WTC11 (cell line): ENCODE results near the gene ZNF592. TPM values are rescaled to one million over a fixed set of nuclear protein-coding genes. Genes with fewer than 3 reads are reported as not detected.

Experiments
- ATAC-seq: fragments of 200-7000 bp; cut with Tn5 transposase; 2 replicates; pipeline ENCODE4 v1.10.0; 2021; ENCODE audit warnings: mild to moderate bottlenecking, moderate library complexity
- CTCF ChIA-PET: fragments of 300-600 bp; sonication (Branson Sonifier 250); formaldehyde crosslinking; loops from one replicate; lab custom pipeline; 2021; ENCODE audit warnings: antibody characterized with exemption; lab: Charles Lee
- POLR2A ChIA-PET: fragments of 350-600 bp; sonication (Branson Sonifier 250); formaldehyde crosslinking; loops from one replicate; lab custom pipeline; 2021; ENCODE audit warnings: antibody characterized with exemption; lab: Charles Lee
- DNase-seq: peaks from one replicate; pipeline ENCODE4 v3.0.0; 2021; ENCODE audit warnings: low spot score
- H3K27ac Mint-ChIP-seq: 2 replicates; pipeline ENCODE4 v1.8.0; 2021; ENCODE audit warnings: mixed read lengths
- H3K27me3 Mint-ChIP-seq: 2 replicates; pipeline ENCODE4 v1.8.0; 2021; ENCODE audit warnings: low read depth, mild to moderate bottlenecking, moderate library complexity, mixed read lengths
- H3K36me3 Mint-ChIP-seq: 2 replicates; pipeline ENCODE4 v1.8.0; 2021; ENCODE audit warnings: mixed read lengths
- H3K4me1 Mint-ChIP-seq: 2 replicates; pipeline ENCODE4 v1.8.0; 2022; ENCODE audit warnings: mixed read lengths
- H3K4me3 Mint-ChIP-seq: 2 replicates; pipeline ENCODE4 v1.8.0; 2021; ENCODE audit warnings: mild to moderate bottlenecking, moderate library complexity, mixed read lengths
- H3K9me3 Mint-ChIP-seq: 2 replicates; pipeline ENCODE4 v1.8.0; 2021; ENCODE audit warnings: mixed read lengths
- AFF4 ChIP-seq: sonication (generic); formaldehyde crosslinking; IDR thresholded peaks from 2 replicates; pipeline ENCODE4 v1.8.1; 2023; ENCODE audit warnings: mild to moderate bottlenecking, missing genetic modification reagents, borderline replicate concordance
- CDX4 ChIP-seq: fragments of 250-450 bp; sonication (Bioruptor Pico); IDR thresholded peaks from 2 replicates; pipeline ENCODE4 v1.9.0; 2021; ENCODE audit warnings: moderate library complexity, mild to moderate bottlenecking, inconsistent platforms, borderline replicate concordance
- E2F1 ChIP-seq: sonication (generic); formaldehyde crosslinking; IDR thresholded peaks from 2 replicates; pipeline ENCODE4 v1.8.0; 2022; ENCODE audit warnings: mild to moderate bottlenecking, missing genetic modification reagents
- ESRRA ChIP-seq: sonication (generic); formaldehyde crosslinking; IDR thresholded peaks from 2 replicates; pipeline ENCODE4 v1.8.1; 2022; ENCODE audit warnings: mild to moderate bottlenecking, missing genetic modification reagents, borderline replicate concordance
- JAZF1 ChIP-seq: fragments of 250-450 bp; sonication (Bioruptor Pico); IDR thresholded peaks from 2 replicates; pipeline ENCODE4 v1.9.0; 2021; ENCODE audit warnings: moderate library complexity, mild to moderate bottlenecking, inconsistent platforms
- NFATC4 ChIP-seq: fragments of 250-450 bp; sonication (Bioruptor Pico); IDR thresholded peaks from 2 replicates; pipeline ENCODE4 v1.9.0; 2021; ENCODE audit warnings: mild to moderate bottlenecking
- NFE2L1 ChIP-seq: sonication (generic); formaldehyde crosslinking; IDR thresholded peaks from 2 replicates; pipeline ENCODE4 v1.8.1; 2023; ENCODE audit warnings: missing genetic modification reagents
- RORB ChIP-seq: fragments of 250-450 bp; sonication (Bioruptor Pico); IDR thresholded peaks from 2 replicates; pipeline ENCODE4 v1.9.0; 2021; ENCODE audit warnings: mild to moderate bottlenecking
- SMAD4 ChIP-seq: sonication (generic); formaldehyde crosslinking; IDR thresholded peaks from 2 replicates; pipeline ENCODE4 v1.8.0; 2022; ENCODE audit warnings: mild to moderate bottlenecking, missing genetic modification reagents
- ZNF138 ChIP-seq: sonication (generic); formaldehyde crosslinking; conservative IDR thresholded peaks from 2 replicates; pipeline ENCODE4 v1.8.1; 2022; ENCODE audit warnings: mild to moderate bottlenecking, moderate library complexity, missing genetic modification reagents
- ZNF396 ChIP-seq: fragments of 250-450 bp; sonication (Bioruptor Pico); IDR thresholded peaks from 2 replicates; pipeline ENCODE4 v1.8.0; 2021; ENCODE audit warnings: mild to moderate bottlenecking, moderate library complexity, borderline replicate concordance
- ZNF423 ChIP-seq: fragments of 250-450 bp; sonication (Bioruptor Pico); IDR thresholded peaks from 2 replicates; pipeline ENCODE4 v2.1.2; 2022; ENCODE audit warnings: mild to moderate bottlenecking, moderate library complexity
- ZNF671 ChIP-seq: fragments of 250-450 bp; sonication (Bioruptor Pico); IDR thresholded peaks from 2 replicates; pipeline ENCODE4 v1.8.0; 2021; ENCODE audit warnings: mild to moderate bottlenecking
- total RNA-seq: library from RNA; stranded (reverse); gene quantifications from 3 replicates; pipeline ENCODE4 v1.2.3, GENCODE V29; 2021
- TF ChIP-seq, protein P1 (sequence below): fragments of 250-450 bp; sonication (Bioruptor Pico); IDR thresholded peaks from 2 replicates; pipeline ENCODE4 v2.1.2; 2022; ENCODE audit warnings: mild to moderate bottlenecking, moderate library complexity
- TF ChIP-seq, protein P2 (sequence below): sonication (generic); formaldehyde crosslinking; IDR thresholded peaks from 2 replicates; pipeline ENCODE4 v1.8.0; 2023; ENCODE audit warnings: missing genetic modification reagents, mild to moderate bottlenecking, borderline replicate concordance
- TF ChIP-seq, protein P3 (sequence below): fragments of 250-450 bp; sonication (Bioruptor Pico); IDR thresholded peaks from 2 replicates; pipeline ENCODE4 v1.8.0; 2021; ENCODE audit warnings: mild to moderate bottlenecking
- TF ChIP-seq, protein P4 (sequence below): sonication (generic); formaldehyde crosslinking; IDR thresholded peaks from 2 replicates; pipeline ENCODE4 v1.8.1; 2023; ENCODE audit warnings: mild to moderate bottlenecking, missing genetic modification reagents

Gene ZNF592
- total RNA-seq, 1 experiment from 2014 or later: 28.0 TPM

- ChIA-PET POLR2A (no interaction called here), CTCF (no interaction called here)
- Mint-ChIP-seq H3K27ac (no peak overlapping the region), H3K9me3 (no peaks in the 10 kb centered on the region), H3K4me3 (no peak overlapping the region), H3K27me3 (no peaks in the 10 kb centered on the region), H3K36me3 (peaks cover 6% of the 10 kb centered on the region; the same call in 1 of the 2 replicates), H3K4me1 (peaks cover 11% of the 10 kb centered on the region)
- no peak for TF ChIP-seq ZNF396
- TF ChIP-seq, protein P1, sequence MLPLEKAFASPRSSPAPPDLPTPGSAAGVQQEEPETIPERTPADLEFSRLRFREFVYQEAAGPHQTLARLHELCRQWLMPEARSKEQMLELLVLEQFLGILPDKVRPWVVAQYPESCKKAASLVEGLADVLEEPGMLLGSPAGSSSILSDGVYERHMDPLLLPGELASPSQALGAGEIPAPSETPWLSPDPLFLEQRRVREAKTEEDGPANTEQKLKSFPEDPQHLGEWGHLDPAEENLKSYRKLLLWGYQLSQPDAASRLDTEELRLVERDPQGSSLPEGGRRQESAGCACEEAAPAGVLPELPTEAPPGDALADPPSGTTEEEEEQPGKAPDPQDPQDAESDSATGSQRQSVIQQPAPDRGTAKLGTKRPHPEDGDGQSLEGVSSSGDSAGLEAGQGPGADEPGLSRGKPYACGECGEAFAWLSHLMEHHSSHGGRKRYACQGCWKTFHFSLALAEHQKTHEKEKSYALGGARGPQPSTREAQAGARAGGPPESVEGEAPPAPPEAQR: no peak
- no peak for TF ChIP-seq AFF4
- no peak for TF ChIP-seq ZNF423 (CRISPR knock-in tag)
- TF ChIP-seq NFATC4 (CRISPR knock-in tag): no peak
- TF ChIP-seq NFE2L1: no peak
- no peak for TF ChIP-seq RORB (CRISPR knock-in tag)
- TF ChIP-seq, protein P2, sequence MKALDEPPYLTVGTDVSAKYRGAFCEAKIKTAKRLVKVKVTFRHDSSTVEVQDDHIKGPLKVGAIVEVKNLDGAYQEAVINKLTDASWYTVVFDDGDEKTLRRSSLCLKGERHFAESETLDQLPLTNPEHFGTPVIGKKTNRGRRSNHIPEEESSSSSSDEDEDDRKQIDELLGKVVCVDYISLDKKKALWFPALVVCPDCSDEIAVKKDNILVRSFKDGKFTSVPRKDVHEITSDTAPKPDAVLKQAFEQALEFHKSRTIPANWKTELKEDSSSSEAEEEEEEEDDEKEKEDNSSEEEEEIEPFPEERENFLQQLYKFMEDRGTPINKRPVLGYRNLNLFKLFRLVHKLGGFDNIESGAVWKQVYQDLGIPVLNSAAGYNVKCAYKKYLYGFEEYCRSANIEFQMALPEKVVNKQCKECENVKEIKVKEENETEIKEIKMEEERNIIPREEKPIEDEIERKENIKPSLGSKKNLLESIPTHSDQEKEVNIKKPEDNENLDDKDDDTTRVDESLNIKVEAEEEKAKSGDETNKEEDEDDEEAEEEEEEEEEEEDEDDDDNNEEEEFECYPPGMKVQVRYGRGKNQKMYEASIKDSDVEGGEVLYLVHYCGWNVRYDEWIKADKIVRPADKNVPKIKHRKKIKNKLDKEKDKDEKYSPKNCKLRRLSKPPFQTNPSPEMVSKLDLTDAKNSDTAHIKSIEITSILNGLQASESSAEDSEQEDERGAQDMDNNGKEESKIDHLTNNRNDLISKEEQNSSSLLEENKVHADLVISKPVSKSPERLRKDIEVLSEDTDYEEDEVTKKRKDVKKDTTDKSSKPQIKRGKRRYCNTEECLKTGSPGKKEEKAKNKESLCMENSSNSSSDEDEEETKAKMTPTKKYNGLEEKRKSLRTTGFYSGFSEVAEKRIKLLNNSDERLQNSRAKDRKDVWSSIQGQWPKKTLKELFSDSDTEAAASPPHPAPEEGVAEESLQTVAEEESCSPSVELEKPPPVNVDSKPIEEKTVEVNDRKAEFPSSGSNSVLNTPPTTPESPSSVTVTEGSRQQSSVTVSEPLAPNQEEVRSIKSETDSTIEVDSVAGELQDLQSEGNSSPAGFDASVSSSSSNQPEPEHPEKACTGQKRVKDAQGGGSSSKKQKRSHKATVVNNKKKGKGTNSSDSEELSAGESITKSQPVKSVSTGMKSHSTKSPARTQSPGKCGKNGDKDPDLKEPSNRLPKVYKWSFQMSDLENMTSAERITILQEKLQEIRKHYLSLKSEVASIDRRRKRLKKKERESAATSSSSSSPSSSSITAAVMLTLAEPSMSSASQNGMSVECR: no peak
- TF ChIP-seq JAZF1 (CRISPR knock-in tag): no peak
- TF ChIP-seq ZNF138 (CRISPR knock-in tag): no peak
- TF ChIP-seq CDX4 (CRISPR knock-in tag): no peak
- TF ChIP-seq, protein P3, sequence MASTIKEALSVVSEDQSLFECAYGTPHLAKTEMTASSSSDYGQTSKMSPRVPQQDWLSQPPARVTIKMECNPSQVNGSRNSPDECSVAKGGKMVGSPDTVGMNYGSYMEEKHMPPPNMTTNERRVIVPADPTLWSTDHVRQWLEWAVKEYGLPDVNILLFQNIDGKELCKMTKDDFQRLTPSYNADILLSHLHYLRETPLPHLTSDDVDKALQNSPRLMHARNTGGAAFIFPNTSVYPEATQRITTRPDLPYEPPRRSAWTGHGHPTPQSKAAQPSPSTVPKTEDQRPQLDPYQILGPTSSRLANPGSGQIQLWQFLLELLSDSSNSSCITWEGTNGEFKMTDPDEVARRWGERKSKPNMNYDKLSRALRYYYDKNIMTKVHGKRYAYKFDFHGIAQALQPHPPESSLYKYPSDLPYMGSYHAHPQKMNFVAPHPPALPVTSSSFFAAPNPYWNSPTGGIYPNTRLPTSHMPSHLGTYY (CRISPR knock-in tag): no peak
- no peak for TF ChIP-seq ZNF671 (CRISPR knock-in tag)
- TF ChIP-seq E2F1 (CRISPR knock-in tag): no peak
- TF ChIP-seq SMAD4: no peak
- no peak for TF ChIP-seq ESRRA
- TF ChIP-seq, protein P4, sequence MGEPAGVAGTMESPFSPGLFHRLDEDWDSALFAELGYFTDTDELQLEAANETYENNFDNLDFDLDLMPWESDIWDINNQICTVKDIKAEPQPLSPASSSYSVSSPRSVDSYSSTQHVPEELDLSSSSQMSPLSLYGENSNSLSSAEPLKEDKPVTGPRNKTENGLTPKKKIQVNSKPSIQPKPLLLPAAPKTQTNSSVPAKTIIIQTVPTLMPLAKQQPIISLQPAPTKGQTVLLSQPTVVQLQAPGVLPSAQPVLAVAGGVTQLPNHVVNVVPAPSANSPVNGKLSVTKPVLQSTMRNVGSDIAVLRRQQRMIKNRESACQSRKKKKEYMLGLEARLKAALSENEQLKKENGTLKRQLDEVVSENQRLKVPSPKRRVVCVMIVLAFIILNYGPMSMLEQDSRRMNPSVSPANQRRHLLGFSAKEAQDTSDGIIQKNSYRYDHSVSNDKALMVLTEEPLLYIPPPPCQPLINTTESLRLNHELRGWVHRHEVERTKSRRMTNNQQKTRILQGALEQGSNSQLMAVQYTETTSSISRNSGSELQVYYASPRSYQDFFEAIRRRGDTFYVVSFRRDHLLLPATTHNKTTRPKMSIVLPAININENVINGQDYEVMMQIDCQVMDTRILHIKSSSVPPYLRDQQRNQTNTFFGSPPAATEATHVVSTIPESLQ (CRISPR knock-in tag): no peak
- ATAC-seq (no peak), DNase-seq (no peak)
These were observed 83.2 kb downstream of the ZNF592 start for GRCh38 chr15:84831613-84832012.
